Effector CD8-positive, alpha-beta T cell (primary cell): ENCODE measurements around the gene ZRSR2.
"Not testable (repeated sequence)": the region's sequence is repeated elsewhere in the genome, so short reads cannot be mapped to it uniquely, and the experiment has no call there.

Experiments used
- DNase-seq: peaks from one replicate; lab custom pipeline; 2025; lab: John Stamatoyannopoulos, UW
- total RNA-seq, 4 experiments: gene quantifications; one replicate each; lab custom pipeline; 2026; lab: John Stamatoyannopoulos, UW

ZRSR2 gene
- total RNA-seq, result 22.1 to 50.2 (median 31.4) reads per million in 4 experiments

DNA sequence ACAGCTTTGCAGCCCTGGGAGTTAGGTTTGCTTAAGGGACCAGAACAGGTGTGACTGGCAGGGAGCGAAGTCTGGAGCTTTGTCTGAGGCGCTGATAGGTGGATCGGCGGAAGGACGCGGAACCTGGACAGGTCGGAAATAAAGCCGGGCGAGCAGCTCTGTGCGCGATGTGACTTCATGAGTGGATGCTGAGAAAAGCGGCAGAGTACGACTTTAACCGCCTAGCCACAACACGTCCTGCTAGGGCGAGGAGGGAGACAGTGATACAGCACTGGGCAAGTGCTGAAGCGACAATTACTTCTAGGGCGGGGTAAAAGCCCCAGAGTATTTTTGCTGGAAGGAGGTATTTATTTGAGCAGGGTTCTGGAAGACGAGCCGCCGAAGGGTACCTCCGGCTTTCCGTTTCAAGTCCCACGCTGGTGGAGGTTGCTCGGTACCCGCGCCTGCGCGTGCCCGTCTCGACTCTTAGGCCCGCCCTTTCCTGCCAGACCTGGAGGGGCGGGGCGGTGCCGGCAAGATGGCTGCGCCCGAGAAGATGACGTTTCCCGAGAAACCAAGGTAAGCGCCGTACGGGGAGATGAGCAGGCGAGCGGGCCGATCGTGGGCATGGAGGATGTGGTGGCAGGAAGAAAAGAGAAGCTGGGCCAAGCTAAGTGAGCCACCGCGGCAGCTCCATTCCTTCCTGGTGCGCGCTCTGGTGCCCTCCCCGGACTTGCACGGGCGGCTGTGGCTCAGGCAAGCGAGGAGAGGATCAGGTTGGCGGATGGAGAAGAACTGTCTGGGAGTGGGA lies at the start of gene ZRSR2:
ZRSR2 (plus strand) TSS at position 506 of the 790 bp plus-strand sequence; CDS start at position 518, 12 bp downstream.
- DNase-seq, result peak; percentile 75

GRCh38 chrX:15744181-15744867 lies 46.0 kb upstream of the ZRSR2 start:
- no peak for DNase-seq

DNA sequence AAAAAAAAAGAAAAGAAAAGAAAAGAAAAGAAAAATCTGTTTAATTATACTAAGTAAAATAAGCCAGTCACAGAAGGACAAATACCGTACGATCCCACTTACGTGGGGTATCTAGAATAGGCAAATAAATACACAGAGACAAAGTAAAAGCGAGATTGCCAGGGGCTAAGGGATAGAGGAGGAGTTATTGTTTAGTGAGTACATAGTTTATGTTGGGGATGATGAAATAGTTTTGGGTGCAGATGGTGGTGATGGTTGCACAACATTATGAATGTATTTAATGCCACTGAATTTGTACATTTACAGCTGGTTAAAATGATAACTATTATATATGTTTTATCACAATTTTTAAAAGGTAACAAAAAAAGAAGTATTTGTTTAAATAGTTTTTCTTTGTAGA lies 45.1 kb upstream of the ZRSR2 start:
- DNase-seq, result no peak

- DNase-seq, result not testable (repeated sequence)
Observed at GRCh38 chrX:15746651-15747050, 43.6 kb upstream of the ZRSR2 start.

- DNase-seq, result no peak
Observed at GRCh38 chrX:15747626-15748173, 42.6 kb upstream of the ZRSR2 start.

- no peak for DNase-seq
Observed at GRCh38 chrX:15748841-15749240, 41.4 kb upstream of the ZRSR2 start.

- no peak for DNase-seq
Observed at GRCh38 chrX:15749642-15750610, 40.4 kb upstream of the ZRSR2 start.

GRCh38 chrX:15750611-15751154 lies 39.6 kb upstream of the ZRSR2 start:
- no peak for DNase-seq

- no peak for DNase-seq
Observed at GRCh38 chrX:15751155-15751819, 39.0 kb upstream of the ZRSR2 start.

DNA sequence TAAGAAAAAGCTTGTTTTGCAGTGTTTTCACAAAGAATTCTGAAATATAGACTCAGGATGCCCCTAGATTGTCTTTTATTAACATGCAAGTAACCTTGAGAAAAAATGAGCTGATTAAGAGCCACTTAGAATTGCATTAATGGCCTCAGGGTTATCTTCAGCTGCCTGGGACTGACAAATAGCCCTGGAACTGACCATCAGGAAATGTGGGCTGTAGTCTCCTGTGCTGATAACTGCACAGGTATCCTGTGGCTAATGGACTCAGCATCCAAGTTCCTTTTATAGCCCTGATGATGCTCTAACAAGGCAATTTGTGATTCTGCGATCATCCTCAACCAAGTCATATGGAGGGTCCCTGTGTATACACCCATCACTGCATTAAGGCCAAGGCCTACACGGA lies 35.2 kb upstream of the ZRSR2 start:
- no peak for DNase-seq

DNA sequence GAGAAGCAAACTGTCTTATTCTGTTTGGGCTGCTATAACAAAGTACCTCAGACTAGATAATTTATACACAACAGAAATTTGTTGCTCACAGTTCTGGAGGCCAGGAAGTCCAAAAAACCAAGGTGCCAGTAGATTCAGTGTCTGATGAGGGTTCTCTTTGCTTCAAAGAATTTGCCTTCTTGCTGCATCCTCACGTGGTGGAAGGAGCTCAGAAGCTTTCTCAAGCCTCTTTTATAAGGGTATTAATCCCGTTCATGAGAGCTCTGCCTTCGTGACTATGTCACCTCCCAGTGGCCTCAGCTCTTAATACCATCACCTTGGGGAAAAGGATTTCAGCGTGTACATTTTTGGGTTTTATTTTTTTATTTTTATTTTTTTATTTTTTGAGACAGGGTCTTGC lies 32.1 kb upstream of the ZRSR2 start:
- DNase-seq, result no peak

DNA sequence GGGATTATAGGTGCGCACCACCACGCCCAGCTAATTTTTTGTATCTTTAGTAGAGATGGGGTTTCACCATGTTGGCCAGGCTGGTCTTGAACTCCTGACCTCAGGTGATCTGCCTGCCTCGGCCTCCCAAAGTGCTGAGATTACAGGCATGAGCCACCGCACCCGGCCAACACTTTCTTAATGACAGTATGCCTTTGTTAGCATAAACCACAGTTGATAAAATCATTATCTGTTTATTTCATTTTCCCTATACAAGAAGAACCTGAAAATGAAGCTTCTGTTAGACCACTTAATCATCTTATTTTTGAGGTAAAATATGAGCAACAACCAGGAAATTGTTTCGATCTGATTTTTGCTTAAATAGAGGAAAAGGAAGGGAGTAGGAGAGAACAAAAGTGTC lies 30.4 kb upstream of the ZRSR2 start:
- not testable (repeated sequence) for DNase-seq

DNA sequence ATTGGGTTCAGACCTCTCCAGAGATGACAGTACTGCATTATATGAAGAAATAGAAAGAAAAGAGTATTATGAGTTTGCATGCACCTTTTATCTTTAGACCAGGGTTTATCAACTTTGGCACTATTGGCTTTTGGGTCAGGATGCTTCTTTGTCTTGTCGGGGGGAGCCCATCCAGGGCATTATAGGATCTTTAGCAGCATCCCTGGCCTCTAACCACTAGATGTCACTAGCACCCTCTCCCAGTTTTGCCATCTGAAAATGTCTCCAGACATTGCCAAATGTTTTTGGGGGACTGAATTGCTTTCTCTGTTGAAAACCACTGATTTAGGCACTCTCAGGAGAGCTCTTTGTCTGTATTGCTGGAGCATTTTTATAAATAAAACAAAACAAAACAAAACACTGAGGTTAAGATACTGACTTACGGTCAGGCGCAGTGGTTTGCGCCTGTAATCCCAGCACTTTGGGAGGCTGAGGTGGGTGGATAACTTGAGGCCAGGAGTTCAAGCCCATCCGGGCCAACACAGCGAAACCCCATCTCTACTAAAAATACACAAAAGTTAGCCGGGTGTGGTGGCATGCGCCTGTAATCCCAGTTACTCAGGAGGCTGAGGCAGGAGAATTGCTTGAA lies 28.6 kb upstream of the ZRSR2 start:
- DNase-seq, result peak; percentile 0

- DNase-seq, result no peak
Observed at GRCh38 chrX:15769300-15769954, 20.9 kb upstream of the ZRSR2 start.

DNA sequence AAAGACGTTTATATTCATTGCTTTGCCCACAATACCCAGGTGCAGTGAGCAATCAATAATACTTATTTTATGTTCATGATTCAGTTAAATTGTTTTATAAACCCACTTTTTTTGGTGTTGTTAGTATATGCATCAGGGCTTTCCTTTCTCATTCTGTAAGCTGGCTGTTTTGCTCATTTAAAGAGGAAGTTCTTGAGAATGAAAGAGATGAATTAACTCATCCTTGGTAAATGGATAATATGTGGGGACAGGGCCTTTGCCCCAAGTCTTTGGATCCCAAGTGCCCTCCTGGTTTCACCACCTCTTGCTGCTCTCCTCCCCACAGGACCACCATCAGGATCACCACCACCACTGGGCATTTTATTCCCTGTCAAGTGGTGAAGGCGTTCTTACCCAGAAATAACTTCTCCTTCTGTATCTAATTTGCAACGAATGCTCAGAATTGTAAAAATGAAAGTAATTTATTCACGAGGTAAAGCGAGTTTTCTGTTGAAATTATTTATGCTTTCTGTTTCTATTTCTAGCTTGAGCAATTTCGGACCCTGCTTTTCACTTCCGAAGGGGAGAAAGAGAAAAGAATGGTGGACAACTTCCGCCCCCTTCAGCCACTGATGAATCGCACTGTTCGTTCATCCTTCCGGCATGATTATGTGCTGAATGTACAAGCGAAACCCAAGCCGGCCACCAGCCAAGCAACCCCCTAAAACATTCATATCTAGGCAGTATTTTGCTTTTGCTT lies 8.2 kb upstream of the ZRSR2 start:
- DNase-seq, result no peak

DNA sequence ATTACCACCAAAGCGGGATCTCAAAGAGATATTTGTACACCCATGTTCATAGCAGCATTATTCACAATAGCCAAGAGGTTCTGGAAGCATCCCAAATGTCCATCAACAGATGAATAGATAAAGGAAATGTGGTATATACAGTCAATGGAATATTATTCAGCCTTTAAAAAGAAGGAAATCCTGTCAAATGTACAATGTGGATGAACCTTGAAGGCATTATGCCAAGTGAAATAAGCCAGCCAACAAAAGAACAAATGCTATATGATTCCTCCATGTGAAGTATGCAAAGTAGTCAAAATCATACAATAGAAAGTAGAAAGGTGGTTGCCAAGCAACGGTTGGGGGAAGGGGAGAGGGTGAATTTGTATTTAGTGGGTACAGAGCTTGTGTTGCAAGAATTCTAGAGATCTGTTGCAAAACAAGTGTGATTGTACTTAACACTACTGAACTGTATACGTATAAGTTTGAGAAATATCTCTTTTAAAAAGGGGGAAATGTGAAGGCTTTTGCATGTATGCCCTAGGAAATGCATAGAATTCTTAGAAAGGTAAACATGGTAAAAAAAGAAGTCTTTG lies 5.0 kb upstream of the ZRSR2 start:
- DNase-seq, result no peak

GRCh38 chrX:15786915-15787314 lies 3.4 kb upstream of the ZRSR2 start:
- DNase-seq, result no peak

GRCh38 chrX:15790769-15791290 lies 546 bp downstream of the ZRSR2 start:
- DNase-seq, result no peak

GRCh38 chrX:15797707-15798106 lies 7.4 kb downstream of the ZRSR2 start:
- no peak for DNase-seq
